Stimulated activated CD8-positive, alpha-beta memory T cell treated with anti-CD3 and anti-CD28 coated beads, Interleukin-12 subunit alpha, Interleukin-12 subunit beta, amount 100 ng/mL, for 1 hour (primary cell): ENCODE data around the gene CRYZ.

Source experiments
- DNase-seq: peaks from one replicate; pipeline ENCODE4 v3.0.0-alpha.2; 2020; ENCODE audit warnings: low read depth

CRYZ gene

GRCh38 chr1:74731399-74732052 is 1.3 kb downstream of the CRYZ start:
- DNase-seq, result no peak

DNA sequence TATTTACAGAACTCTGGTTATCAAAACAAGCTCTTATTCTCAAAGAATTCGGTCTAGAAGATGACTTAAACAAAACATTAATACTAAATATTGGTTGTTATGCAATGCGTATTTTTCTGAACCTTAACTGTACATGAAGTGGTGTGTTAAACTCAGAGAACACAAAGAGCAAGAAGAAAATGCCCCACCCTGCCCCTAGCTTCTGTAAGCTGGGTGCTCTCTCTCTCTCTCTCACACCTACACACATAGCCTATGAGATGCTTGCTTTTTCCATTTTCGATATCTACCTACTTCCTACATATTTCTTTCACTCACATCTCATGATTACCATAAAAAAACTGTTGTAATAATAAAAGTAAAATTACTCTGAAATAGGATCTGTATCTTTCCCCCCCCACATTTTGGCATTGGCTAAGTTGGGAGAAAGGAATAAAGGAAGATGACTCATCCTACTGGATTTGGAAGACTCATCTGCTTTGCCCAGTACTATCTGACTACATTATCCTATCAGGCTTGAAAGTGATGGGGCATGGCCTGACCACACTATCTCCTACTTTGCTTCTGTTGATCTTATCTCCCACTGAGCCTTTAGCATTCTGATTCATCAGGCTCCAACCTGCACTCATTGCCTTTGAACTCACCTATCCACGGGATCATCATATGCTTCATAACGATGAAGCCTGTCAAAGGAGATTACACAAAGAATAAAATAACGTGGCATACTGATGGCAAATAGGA is 2.9 kb downstream of the CRYZ start:
- no peak for DNase-seq

DNA sequence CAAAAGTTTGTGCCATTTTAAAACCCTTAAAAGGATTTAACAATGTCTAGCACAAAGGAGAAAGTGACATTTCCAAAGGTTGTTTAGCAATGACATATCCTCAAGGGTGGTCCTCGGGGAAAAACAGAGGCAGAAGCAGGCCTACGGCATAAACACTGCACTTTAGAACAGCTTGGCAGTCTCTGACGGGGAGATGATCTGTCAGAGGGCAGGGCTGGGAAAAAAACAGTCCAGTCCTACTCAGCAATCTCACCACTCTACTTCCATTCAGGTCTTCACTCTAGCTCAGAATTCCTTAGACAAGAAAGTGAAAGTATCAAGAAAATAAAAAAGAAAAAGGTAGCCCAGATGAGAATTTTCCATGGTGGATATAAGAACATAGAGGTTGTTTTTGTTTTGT is 4.1 kb downstream of the CRYZ start:
- no peak for DNase-seq

- DNase-seq, result no peak
Observed at GRCh38 chr1:74726063-74726462, 6.8 kb downstream of the CRYZ start.

DNA sequence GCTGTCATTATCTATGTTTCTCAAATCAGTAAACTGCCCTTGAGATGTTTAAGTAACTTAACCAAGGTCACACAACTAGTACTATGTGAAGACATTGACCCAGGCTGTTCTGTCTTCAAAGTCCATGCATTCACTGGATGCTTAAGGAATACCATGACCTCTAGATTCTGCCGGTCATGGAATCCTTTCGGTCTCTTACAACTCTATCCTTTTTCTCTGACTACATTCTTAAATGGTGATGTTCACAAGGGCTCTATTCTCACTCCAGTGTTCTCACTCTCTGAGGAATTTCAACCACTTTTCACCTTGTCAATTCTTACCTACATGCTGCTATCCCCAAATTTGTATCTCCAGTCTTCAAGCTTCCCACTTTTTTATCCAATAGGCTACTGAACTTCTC is 15.2 kb downstream of the CRYZ start:
- no peak for DNase-seq

- no peak for DNase-seq
Observed at GRCh38 chr1:74716822-74717221, 16.0 kb downstream of the CRYZ start.

DNA sequence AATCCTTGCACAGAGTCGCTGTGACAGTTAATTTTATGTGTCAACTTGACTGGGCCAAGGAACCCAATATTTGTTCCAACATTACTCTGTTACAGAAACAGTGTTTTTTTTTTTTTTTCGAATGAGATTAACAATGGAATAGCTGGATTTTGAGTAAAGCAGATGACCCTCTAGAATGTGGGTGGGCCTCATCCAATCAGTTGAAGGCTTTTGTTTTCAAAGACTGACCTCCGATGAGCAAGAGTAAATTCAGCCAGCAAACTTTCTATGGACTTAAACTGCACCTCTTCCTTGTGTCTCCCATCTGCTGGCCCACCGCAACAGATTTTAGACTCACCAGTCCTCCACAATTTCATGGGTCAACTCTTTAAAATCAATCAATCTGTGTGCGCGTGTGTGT is 17.0 kb downstream of the CRYZ start:
- no peak for DNase-seq

GRCh38 chr1:74715236-74715502 is 17.7 kb downstream of the CRYZ start:
- no peak for DNase-seq

GRCh38 chr1:74714429-74715235 is 18.2 kb downstream of the CRYZ start:
- no peak for DNase-seq

DNA sequence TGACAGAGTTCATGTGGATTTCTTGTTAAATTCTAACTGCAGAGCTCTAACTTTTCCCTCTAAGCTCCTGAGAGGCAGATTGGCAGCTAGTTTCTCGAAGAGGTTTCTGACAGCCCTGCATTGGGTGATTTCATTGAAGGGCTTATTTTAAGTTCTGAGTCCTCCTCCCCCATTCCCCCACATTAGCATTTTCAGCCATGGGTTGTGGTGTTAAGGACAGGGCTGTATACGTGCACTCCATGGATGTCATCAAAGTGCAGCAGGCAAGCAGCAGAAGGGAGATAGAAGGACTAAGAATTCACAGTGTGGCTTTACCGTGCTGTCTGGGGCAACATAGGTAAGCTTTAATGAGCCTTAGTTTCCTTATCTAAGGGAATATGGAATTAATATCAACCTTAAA is 19.0 kb downstream of the CRYZ start:
- no peak for DNase-seq

GRCh38 chr1:74712881-74713280 is 20.0 kb downstream of the CRYZ start:
- DNase-seq, result no peak

DNA sequence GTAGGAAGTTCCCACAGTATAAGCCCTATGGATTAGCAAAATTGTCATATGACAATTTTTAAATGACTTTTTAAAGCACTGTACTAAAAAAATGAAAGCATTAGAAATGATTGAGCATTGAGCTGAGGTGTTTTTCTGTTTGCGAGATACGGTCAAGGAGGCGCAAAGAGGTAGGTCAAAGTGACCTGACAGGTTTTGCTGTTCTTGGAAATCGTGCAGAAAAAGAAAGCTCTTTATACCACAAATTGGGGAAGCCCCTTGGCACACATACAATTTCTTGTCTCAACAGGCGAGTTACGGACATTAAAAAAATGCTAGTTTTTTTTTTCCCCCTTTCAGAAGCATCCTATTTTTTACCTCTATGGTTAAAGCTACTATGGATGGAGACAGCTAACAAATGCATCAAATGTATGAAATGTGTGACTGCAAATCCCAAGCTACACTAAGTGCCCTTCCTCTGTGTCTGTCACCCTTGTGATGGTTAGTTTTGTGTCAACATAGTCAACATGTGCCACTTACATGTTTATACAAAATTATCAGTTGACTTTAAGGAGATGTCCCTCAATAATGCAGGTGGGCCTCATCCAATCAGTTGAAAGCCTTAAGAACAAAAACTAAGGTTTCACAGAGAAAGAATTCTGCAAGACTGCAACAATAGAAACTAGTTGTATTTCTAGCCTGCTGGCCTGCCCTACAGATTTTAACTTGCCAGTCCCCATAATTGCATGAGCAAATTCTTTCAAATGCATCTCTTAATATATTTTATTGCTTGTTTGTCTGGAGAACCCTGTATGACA is 29.3 kb downstream of the CRYZ start:
- no peak for DNase-seq

GRCh38 chr1:74699331-74699730 is 33.5 kb downstream of the CRYZ start:
- no peak for DNase-seq

DNA sequence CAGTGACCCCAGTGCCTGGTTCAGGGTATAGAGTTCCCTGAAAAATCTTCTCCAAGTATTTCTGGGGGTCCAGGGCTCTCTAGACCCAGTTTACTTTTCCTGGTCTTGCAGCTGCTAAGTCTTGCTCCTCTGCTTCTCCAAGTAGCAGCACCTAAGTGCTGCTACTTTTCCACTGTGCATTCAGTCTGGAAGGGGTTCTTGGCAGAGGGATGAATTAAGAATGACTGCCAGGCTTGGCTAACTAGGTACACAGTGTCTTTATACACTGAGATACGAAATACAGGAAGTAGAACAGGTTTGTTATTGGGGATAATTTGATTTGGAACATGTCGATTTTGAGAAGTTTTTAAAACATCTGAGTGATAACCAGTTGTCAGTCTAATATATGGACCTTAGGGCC is 35.0 kb downstream of the CRYZ start:
- DNase-seq, result no peak

DNA sequence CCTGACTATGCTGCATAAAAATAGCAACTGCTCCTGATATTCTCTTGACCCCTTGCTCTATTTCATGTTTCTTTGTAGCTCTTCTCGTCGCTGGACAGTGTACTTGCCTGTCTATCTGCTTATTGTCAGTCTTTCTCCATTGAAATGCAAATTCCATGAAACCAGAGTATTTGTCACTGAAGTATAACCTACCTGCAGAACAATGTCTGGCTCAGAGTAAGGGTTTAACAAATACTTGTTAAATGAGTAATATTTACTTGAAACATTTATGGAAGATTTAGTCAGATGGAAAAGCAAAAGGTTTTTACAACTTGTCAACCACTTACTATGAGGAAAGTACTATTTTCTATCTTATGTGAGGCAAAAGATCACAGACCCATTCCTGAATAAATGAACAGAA is 39.4 kb downstream of the CRYZ start:
- no peak for DNase-seq

- no peak for DNase-seq
Observed at GRCh38 chr1:74690909-74691308, 41.9 kb downstream of the CRYZ start.

GRCh38 chr1:74690364-74690696 is 42.5 kb downstream of the CRYZ start:
- no peak for DNase-seq

DNA sequence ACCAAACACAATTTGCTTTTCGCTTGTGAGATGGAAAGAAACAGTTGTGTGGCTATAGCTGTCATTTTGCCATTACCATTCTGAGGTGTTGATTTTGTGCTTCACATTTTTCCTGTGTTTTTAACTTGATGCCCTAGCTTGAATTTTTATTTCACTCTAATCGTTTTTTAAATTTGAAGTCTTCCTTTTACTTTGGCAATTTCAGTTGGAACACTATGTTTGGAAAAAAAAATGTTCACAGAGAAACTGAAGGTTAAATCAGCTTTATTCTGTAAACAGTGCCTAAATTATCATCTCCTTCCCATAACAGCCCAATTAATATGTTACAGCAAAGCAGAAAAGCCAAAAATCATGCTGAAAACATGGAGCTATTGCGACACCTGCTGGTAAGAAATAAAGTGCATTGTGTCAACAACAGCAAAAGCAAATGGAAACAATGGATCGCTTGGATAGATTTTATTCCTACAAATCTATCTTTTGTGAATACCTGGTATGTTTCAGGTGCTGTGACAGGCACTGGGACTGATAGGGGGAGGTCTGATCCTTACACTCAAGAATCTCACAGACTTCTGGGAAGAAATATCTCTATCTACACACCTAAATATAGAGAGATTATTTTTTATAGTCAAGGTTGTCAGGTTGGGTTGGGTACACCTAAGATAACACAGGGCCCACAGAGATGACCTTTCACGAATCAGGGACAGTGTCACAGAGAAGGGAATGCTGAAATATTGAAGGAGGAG is 43.1 kb downstream of the CRYZ start:
- peak; percentile 29 for DNase-seq

DNA sequence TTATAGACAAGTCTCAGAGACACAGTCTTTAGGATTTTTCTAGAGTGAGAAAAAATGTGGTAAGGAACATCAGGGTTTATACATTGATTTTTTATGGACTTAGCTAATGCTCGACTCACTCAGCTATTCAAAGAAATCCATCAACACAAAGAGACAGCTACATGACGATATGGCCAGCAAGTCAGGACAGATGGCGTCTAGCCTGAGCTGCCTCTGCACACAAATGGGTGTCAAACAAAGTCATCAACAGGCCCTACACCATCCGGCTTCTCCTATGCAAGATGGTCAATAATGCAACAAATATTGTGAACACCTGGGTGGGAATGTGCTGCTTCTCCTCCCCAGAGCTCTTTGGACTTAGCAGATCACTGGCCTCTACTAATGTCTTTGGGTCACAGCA is 45.9 kb downstream of the CRYZ start:
- DNase-seq, result no peak

- DNase-seq, result no peak
Observed at GRCh38 chr1:74684301-74684700, 48.5 kb downstream of the CRYZ start.

- no peak for DNase-seq
Observed at GRCh38 chr1:74683656-74684055, 49.2 kb downstream of the CRYZ start.

GRCh38 chr1:74681851-74682250 is 51.0 kb downstream of the CRYZ start:
- no peak for DNase-seq
